NB4 (cell line): Measurements from ENCODE around the gene ASF1B.

ENCODE experiments used
- POLR2A ChIP-seq: IDR thresholded peaks from 2 replicates; pipeline ENCODE4 v1.6.1; 2011; ENCODE audit warnings: mild to moderate bottlenecking; ENCODE audit not compliant: insufficient read length; ENCODE audit errors: extremely low read depth
- TF ChIP-seq, protein P1 (sequence below): IDR thresholded peaks from one replicate; pipeline ENCODE4 v1.5.1; 2012; ENCODE audit warnings: low read depth, low read length

GRCh38 chr19:14111486-14111885 lies 24.9 kb downstream of the ASF1B start:
- no peak for TF ChIP-seq POLR2A
- TF ChIP-seq, protein P1, sequence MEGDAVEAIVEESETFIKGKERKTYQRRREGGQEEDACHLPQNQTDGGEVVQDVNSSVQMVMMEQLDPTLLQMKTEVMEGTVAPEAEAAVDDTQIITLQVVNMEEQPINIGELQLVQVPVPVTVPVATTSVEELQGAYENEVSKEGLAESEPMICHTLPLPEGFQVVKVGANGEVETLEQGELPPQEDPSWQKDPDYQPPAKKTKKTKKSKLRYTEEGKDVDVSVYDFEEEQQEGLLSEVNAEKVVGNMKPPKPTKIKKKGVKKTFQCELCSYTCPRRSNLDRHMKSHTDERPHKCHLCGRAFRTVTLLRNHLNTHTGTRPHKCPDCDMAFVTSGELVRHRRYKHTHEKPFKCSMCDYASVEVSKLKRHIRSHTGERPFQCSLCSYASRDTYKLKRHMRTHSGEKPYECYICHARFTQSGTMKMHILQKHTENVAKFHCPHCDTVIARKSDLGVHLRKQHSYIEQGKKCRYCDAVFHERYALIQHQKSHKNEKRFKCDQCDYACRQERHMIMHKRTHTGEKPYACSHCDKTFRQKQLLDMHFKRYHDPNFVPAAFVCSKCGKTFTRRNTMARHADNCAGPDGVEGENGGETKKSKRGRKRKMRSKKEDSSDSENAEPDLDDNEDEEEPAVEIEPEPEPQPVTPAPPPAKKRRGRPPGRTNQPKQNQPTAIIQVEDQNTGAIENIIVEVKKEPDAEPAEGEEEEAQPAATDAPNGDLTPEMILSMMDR: no peak
